Measurements from ENCODE around the gene SPTBN1. TPM values are rescaled to one million over a fixed set of nuclear protein-coding genes. Genes with fewer than 3 reads are reported as not detected.

SPTBN1 gene
- total and polyA plus RNA-seq, 2 donors (not counting 3 experiments of a cell fraction or from before 2014, with no cell fraction given) = 63.3 to 320 TPM

DNA sequence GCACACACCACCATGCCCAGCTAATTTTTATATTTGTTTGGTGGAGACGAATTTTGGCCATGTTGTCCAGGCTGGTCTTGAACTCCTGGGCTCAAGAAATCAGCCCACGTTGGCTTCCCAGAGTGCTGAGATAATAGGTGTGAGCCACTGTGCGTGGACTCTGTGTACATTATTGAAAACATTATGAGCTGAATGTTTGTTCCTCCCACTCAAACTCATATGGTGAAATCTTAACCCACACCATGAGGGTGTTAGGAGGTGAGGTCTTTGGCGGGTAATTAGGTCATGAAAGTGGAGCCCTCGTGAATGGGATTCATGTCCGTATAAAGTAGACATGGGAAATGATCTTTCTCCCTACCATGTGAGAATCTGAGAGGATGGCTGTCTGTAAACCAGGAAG lies 83.6 kb downstream of the SPTBN1 start:
- no peaks in the 10 kb centered on the region for H3K27me3 ChIP-seq (ENCODE audit: control insufficient read depth in 2 of 2, insufficient read depth in 2 of 2, low read length in 2 of 2)
- FAIRE-seq = no peak
- CTCF ChIA-PET = interaction anchor here (0.8 to 1.4 kb wide), 5 partner anchors 10 to 20 kb away, joined by 3 to 5 read pairs (median 3); no protein-coding TSS in a partner anchor
- H3K27ac ChIP-seq (ENCODE audit: insufficient read depth, low read depth, low read length) = no peak overlapping the region
- H3K36me3 ChIP-seq (ENCODE audit: control insufficient read depth in 2 of 2, extremely low read depth in 1 of 2, insufficient read depth in 2 of 2, low read length in 2 of 2) = peaks cover 0 to 2% of the 10 kb centered on the region in 2 experiments
- no peaks in the 10 kb centered on the region for H3K9me3 ChIP-seq (replicated peaks; ENCODE audit: control insufficient read depth, insufficient read depth, low read length)
- no peaks in the 10 kb centered on the region for H3K9me1 ChIP-seq (replicated peaks; ENCODE audit: control insufficient read depth, extremely low read depth, insufficient read depth, low read length)
- intact Hi-C loops (cut with micrococcal nuclease) (no loop called here), dilution Hi-C loops (cut with MboI; ENCODE audit: extremely low pct_ligation_motif_present, low sequenced_read_pairs) (no loop called here)
- H4K20me1 ChIP-seq (replicated peaks; ENCODE audit: control insufficient read depth, extremely low read depth, insufficient read depth, low read length) = peaks cover 3% of the 10 kb centered on the region
- H3K4me3 ChIP-seq (replicated peaks in 1 of 3; ENCODE audit: insufficient read depth in 1 of 3, low read depth in 1 of 3, low read length in 3 of 3) = no peak overlapping the region
- no peak overlapping the region for H3K4me2 ChIP-seq (ENCODE audit: insufficient read depth, low read length)
- no TSS peak for BruUV-seq (replicated peaks)
- H2AFZ ChIP-seq (ENCODE audit: low read depth, low read length) = no peak overlapping the region
- DNase-seq (ENCODE audit: low read depth, low spot score) = no peak
- peaks cover 4% of the 10 kb centered on the region for H3K79me2 ChIP-seq (ENCODE audit: control insufficient read depth, insufficient read depth, low read length)
- no peak overlapping the region for H3K9ac ChIP-seq (replicated peaks; ENCODE audit: extremely low read depth, insufficient read depth, low read length)
- no peak for TF ChIP-seq GATA2 (IDR thresholded peaks at IDR 0.05; ENCODE audit: insufficient read depth, insufficient read length, low read depth, low read length)
- no peak for TF ChIP-seq FOS (IDR thresholded peaks at IDR 0.05; ENCODE audit: borderline replicate concordance, insufficient read depth, low read length)
- no peak for TF ChIP-seq EZH2 (IDR thresholded peaks at IDR 0.05; ENCODE audit: borderline replicate concordance, low read depth, low read length, severe bottlenecking)
- TF ChIP-seq CTCF (IDR thresholded peaks at IDR 0.05; ENCODE audit: extremely low read depth in 1 of 2, insufficient read depth in 1 of 2, low read depth in 1 of 2, low read length in 2 of 2) = no peak
- no peak for TF ChIP-seq JUN (IDR thresholded peaks at IDR 0.05; ENCODE audit: borderline replicate concordance, insufficient read depth, insufficient read length, low read depth)
- TF ChIP-seq POLR2A (IDR thresholded peaks at IDR 0.05; ENCODE audit: low read depth, low read length) = no peak
- no peak for TF ChIP-seq MYC (IDR thresholded peaks at IDR 0.05; ENCODE audit: low read depth, low read length)
- TF ChIP-seq, protein P1, sequence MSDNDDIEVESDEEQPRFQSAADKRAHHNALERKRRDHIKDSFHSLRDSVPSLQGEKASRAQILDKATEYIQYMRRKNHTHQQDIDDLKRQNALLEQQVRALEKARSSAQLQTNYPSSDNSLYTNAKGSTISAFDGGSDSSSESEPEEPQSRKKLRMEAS (IDR thresholded peaks at IDR 0.05; ENCODE audit: insufficient read depth, insufficient read length) = no peak
- TF ChIP-seq POLR2AphosphoS5 (IDR thresholded peaks at IDR 0.05; ENCODE audit: insufficient read depth, low read depth, low read length) = no peak
- POLR2A ChIA-PET = no interaction called here
- peaks cover 5% of the 10 kb centered on the region for H3K4me1 ChIP-seq (ENCODE audit: control insufficient read depth, extremely low read depth, insufficient read depth, low read length)
